ENCODE measurements around the gene GTF2I.

DNA sequence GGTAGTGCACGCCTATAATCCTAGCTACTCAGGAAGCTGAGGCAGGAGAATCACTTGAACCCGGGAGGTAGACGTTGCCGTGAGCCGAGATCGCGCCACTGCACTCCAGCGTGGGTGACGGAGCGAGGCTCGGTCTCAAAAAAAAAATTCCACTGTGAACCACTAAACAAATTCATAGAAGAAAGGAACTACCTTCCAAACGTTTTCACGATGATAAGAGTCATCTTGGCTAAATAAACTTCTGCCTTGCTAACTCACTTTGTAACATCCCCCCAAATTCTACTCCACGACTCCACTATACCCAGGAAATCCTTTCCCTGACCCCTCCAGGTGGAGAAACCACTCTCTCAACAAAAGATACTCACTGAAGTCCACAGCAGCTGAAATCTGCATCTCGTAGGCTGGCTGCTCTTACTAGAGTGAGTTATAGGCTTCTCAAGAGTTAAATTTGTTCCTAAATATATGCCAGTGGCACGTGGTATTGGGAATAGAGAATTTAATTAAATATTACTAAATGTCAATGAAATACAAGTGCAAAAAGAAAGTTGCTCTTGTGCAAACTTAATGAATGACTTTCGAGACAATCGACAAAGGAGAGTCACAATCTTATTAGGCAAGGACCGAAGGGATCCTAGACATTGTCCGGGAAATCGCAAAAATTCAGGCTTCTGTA, 1.6 kb upstream of the GTF2I start:
- TF ChIP-seq, protein P1, sequence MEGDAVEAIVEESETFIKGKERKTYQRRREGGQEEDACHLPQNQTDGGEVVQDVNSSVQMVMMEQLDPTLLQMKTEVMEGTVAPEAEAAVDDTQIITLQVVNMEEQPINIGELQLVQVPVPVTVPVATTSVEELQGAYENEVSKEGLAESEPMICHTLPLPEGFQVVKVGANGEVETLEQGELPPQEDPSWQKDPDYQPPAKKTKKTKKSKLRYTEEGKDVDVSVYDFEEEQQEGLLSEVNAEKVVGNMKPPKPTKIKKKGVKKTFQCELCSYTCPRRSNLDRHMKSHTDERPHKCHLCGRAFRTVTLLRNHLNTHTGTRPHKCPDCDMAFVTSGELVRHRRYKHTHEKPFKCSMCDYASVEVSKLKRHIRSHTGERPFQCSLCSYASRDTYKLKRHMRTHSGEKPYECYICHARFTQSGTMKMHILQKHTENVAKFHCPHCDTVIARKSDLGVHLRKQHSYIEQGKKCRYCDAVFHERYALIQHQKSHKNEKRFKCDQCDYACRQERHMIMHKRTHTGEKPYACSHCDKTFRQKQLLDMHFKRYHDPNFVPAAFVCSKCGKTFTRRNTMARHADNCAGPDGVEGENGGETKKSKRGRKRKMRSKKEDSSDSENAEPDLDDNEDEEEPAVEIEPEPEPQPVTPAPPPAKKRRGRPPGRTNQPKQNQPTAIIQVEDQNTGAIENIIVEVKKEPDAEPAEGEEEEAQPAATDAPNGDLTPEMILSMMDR (conservative IDR thresholded peaks at IDR 0.05; ENCODE audit: low read depth, low read length) = no peak
- TF ChIP-seq EZH2 (IDR thresholded peaks at IDR 0.05; ENCODE audit: low read length, unreplicated experiment) = no peak

Measured in PC-3 (cell line).